Epithelial cell of prostate (primary cell): ENCODE measurements around the gene TRIL.

ENCODE experiments used
- DNase-seq: peaks from one replicate; pipeline ENCODE4 v3.0.0-alpha.2; 2011; ENCODE audit warnings: low read depth, low spot score
- H3K27ac ChIP-seq: fragments of 450-650 bp; 2 replicates; pipeline ENCODE4 v1.5.1; 2017; ENCODE audit warnings: mild to moderate bottlenecking

TRIL gene, protein sequence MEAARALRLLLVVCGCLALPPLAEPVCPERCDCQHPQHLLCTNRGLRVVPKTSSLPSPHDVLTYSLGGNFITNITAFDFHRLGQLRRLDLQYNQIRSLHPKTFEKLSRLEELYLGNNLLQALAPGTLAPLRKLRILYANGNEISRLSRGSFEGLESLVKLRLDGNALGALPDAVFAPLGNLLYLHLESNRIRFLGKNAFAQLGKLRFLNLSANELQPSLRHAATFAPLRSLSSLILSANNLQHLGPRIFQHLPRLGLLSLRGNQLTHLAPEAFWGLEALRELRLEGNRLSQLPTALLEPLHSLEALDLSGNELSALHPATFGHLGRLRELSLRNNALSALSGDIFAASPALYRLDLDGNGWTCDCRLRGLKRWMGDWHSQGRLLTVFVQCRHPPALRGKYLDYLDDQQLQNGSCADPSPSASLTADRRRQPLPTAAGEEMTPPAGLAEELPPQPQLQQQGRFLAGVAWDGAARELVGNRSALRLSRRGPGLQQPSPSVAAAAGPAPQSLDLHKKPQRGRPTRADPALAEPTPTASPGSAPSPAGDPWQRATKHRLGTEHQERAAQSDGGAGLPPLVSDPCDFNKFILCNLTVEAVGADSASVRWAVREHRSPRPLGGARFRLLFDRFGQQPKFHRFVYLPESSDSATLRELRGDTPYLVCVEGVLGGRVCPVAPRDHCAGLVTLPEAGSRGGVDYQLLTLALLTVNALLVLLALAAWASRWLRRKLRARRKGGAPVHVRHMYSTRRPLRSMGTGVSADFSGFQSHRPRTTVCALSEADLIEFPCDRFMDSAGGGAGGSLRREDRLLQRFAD

DNA sequence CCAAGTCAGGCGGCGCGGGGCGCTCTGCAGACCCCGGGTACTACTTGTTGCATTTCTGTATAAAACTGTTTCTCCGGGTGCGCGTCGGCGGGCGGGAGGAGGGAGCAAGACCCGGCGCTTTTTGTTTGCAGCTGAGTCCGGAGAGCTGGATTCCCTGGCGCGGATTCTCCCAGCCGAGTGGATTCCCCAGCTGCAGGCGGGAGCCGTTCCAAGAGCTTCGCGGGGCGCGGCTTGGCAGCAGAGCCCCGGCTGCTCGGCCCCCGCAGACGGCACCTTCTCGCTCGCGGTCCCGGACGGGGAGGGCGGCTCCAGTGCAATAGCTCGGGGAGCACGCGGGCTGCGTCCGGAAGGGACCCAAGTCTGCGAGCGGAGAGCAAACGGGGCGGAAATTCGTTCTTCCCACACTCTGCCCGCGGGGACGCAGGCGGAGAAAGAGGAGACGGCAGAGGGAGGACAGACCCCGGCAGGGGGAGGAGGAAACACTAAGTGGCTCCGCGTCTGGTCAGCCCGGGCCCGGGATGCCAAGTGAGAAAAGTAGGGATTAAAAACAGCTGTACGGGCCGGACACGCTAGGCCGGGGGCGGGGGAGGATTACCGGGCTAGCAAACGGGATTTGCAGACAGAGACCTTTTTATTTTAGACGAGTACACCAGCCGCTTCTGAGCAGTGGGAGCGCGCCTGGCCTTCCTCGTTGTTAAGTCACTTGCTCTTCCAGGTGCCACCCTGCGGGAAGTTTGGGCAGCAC lies at the start of gene TRIL:
Gene TRIL (minus strand): TSS at position 96 of the 745 bp plus-strand sequence. CDS start 284 bp downstream, outside the sequence.
- DNase-seq, result no peak
- no peak within 1 kb of the TSS for H3K27ac ChIP-seq

DNA sequence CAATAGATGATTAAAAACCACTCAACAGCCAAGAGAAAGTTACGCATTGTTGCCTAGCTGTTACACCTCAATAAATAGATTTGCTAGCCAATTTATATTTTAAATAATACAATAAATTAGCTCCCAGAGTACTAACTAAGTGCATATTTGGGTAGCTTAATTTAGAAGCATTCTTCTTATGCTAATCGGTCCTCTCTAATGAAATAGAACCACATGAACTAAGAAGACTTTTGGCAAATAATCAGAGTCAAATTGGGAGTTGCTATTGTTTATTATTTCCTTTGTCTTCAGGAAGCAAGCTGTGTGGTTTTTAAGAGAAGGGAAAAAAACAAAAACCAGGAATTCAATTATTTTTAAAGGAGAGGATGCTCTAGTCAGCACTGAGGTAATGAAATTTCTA lies 49.0 kb upstream of the TRIL start:
- no peak for DNase-seq
- no peak overlapping the region for H3K27ac ChIP-seq

DNA sequence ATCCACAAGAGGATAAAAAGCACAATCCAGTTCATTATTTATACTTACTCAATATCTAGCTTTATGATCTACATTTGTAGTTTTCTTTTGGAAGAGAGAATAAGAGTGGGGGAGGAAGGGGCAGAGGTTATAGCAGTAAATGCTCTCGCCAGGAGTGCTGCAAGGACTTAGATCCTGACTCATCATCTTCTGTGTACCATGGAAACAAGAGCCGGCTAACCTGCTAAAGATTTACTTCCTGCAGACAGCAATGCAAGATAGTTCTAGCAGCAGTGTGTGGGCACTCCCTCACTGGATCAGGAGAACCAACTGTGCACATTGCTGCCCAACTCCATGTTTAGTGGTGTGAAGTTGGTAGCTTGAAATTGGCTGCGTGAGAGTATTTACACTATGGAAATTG lies 47.7 kb upstream of the TRIL start:
- H3K27ac ChIP-seq, result no peak overlapping the region
- DNase-seq, result peak; percentile 53

DNA sequence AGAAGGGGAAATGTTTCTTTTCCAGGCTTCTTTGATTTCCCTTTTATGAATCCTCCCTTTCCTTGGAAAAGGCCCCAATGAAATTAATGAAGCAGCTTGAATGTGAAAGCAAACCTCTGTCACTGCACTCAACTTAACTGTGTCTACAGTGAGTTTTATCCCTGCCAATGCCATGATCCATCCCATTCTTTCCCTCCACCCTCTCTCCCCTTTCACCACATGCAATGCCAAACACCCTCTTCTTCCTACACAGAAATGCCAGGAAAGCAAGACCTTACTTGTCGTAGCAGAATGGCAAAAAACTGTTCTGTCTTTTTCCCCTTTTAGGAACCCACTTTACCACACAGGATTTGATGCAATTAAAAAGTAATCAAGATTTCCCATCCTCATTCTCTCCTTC lies 47.3 kb upstream of the TRIL start:
- DNase-seq, result no peak
- no peak overlapping the region for H3K27ac ChIP-seq

DNA sequence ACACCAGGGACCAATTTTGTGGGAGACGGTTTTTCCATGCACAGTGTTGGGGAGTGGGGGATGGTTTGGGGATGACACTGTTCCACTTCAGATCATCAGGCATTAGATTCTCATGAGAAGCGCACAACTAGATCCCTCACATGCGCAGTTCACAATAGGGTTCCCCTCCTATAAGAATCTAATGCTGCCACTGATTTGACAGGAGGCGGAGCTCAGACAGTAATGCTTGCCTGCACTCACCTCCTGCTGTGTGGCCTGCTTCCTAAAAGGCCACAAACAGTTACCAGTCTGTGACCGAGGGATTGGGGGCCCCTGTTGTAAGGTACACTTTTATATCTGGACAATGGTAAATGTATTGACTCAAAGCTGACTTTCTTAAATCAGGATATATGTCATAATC lies 45.6 kb upstream of the TRIL start:
- no peak for DNase-seq
- H3K27ac ChIP-seq, result no peak overlapping the region

DNA sequence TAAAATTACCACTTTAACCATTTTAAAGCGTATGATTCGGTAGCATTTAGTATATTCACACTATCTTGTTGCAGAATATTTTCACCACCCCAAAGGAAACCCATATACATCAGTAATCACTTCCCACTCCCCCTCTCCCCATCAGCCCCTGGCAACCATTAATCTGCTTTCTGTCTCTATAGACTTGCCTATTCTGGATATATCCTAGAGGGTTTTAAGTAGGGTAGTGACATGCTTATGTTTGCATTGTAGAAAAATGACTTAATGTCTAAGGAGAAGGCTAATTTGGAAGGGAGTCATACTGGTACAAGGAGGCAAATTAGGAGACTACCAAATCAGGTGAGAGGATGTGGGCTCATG lies 42.6 kb upstream of the TRIL start:
- DNase-seq, result no peak
- H3K27ac ChIP-seq, result no peak overlapping the region

DNA sequence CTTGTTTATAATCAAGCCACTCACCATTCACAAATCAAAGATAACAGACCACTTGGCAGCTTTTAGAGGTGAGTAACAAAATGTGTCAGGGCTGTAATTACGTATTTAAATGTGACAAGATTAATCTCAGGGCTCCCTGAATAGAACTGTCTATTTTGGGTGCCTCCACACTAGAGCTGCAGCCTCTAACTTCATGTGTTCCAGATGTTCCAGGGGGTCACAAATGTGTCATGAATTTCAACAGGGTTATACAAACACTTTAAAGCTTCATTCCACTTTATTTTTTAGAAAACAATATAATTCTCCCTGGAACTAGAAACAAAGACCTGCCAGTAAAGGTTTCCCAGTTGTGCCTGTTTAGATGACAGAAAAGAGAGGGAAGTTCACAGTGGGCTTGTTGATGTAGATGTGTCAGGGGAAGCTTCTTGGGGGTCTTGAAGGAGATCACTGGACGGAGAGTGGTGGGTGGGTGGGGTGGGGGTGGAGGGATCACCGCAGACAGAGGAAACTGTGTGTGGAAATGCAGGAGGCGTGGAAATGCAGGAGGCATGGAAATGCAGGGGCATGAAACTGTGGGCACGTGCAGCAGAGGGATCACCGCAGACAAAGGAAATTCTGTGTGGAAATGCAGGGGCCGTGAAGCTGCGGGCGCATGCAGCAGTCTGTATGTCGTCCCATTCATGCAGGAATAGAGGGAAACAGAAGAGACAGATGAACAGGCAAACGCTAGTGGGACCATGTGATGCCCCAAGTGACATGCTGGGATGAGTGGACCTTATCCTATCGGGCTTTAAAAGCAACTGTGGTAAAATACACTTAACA lies 42.0 kb upstream of the TRIL start:
- DNase-seq, result no peak
- H3K27ac ChIP-seq, result no peak overlapping the region

DNA sequence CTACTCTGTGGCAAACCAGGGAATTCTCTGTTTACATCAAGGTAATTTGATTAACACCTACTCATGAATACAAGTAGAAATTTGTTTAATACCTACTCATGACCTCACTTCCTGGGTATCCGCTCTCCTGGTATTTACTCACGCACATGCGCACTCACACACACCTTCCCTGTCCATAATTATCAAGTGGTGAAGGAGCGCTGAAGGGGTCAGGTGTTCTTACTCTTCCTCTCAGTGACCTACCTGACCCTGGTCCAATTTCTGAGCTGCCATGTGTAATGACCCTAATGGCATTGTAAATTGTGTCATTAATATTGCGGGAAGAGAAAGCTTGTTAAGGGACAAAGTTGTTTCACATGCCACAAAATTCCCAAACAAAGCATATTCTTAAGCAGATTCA lies 41.3 kb upstream of the TRIL start:
- no peak overlapping the region for H3K27ac ChIP-seq
- DNase-seq, result no peak

DNA sequence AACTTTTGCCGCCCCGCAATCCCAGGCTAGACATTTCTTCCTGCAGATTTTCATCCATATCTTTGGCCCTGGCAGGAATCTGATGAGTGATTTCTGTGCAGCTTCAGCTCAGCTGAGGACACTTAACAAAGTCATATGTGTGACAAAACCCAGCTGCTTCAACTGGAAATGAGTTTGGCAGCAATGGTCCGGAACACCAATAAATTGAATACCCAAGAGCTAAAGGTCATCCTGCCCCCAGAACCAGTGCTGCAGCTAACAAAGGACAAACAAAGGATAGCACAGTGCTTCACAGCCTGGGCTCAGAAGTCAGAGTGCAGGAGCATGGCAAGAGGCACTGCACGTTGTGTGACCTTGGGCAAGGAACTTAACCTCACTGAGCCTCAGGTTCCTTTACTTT lies 40.0 kb upstream of the TRIL start:
- no peak for DNase-seq
- H3K27ac ChIP-seq, result no peak overlapping the region

DNA sequence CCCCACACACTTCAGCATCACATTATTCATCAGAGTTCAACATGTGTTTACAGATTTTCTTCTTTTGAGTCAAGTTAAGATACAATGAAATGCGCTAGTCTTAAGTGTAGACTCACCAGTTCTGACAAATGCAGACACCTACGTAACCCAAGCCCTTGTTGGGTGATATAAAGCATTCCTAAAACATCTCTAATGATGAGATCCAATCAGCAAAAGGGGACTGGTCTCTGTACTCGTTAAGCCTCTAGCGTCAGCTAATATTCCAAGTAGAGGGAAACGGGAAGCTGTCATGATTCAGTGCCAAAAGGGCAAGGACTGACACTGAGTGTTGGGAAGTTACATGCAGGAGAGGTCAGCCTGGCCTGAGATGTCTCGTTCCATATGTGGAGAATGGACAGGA lies 38.7 kb upstream of the TRIL start:
- no peak for DNase-seq

DNA sequence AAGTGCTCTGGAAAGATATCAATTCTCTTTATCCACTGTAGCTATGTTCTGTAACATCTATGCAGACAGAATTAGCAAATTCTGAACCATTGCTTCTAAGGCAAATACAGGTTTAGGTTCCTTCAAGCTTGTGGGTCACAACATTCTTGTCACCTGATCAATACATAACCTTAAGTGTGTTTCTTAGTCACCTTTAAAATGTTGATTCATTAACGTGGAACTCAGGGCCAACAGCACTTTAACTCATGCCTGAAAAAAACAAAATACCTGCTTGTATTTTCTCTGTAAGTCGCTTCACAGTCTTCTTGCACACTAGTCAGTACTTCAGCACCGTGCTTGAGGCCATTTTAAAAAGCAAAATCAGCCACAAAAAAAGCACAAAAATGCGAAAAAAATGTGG lies 35.2 kb upstream of the TRIL start:
- DNase-seq, result no peak
- no peak overlapping the region for H3K27ac ChIP-seq

More for the DNA sequence above, 38.7 kb upstream of the TRIL start:
- H3K27ac ChIP-seq, result no peak overlapping the region

DNA sequence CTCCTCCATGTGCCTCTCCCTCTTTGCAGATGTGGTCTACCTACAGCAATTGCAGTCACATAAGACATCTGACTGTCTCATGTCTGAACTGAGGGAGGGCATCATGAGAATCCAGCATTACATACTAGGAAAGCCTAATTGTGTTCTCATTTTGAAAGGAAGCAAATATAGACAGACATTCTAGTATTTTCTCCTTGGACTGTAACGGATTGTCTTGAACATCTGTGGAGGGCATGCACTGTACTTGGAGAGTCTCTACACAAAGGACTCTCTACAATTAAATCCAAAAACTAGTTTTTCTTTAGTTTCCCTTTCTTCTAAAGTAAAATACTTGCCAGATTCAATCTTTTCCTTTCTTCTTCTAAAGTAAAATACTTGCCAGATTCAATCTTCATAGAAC lies 34.7 kb upstream of the TRIL start:
- H3K27ac ChIP-seq, result no peak overlapping the region
- no peak for DNase-seq

DNA sequence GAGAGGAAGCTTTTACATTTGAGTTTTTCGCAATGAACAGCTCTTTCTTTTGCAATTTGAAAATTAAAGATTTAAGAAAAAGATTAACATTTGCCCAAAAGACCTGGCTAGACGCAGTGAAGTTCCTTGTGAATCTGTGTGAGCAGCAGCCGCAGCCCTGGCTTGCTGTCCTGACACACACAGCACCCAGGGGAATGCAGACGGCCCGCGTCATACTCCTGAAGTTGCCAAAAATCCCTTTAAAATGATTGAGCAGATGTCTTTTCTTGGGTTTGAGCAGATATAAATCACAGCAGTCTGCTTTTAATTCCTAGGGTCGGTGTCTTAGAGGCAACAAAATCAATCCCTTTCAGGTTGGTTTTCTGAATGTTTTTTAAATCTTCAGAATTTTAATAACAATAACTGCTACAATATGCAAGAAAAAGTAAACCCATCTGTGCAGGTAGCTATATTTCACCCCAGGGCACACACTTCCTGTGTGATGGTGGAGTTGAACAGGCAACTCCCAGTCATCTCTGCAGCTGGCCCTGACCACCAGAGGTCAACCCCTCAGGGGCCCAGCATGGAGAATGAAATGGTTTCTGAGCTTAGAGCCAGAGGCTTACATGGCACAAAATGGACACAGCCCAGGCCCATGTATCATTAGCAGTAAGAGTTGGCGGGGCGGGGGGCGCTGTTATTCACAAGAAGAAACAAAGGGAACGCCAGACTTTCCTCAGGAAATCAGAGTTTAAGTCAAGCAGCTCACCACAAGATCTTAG lies 32.2 kb upstream of the TRIL start:
- DNase-seq, result no peak
- no peak overlapping the region for H3K27ac ChIP-seq

DNA sequence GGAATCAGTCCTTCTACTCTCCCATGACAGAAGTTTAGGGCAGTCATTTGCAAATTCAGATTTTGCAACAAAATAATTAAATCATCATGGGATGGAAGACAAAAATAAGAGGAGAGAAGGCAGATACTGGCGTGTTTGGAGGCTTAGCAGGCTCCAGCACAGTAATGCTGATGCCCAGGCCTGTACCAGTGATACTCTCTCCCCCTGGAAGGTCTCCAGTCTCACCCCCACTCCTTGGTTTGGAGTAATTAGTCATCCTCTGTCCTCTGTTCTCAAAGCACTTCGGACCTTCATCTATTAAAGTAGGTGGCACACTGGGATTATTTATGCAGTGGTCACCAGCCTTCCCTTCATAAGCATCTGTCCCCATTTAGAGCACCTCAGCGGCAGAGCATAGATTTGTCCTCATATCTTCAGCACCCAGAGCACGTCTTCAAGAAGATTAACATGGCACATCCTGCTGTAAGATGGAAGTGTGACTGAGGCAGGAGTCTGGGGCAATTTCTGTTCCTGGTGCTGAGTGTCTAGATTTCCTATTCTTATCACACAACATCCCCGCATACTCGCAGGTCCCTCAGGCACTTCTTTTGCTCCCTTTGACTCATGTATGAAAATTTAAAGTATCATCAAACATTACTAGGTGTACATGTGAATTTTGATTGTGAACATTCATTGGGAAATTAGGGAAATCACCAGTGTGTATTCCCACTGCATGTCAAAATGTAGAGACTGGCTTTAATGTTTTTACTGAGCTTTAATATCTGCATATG lies 31.3 kb upstream of the TRIL start:
- H3K27ac ChIP-seq, result no peak overlapping the region
- DNase-seq, result no peak

DNA sequence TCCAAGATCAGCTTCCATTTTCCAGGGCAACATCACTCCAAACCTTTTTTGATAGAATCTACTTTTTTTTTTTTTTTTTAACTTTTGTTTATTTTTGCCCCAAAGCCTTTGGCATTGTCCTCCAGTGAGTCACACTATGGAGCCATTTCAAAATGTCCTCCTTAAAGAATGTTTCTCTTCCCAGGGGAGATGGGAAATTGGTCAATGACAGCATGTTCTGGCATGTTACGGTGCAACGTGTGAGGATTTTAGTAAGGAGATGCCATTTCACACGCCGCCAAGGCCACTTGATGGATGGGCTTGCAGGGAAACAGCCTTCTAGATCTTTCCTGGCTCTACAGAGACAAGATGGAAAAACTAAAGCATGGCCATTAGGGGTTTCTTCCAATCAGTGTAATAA lies 30.7 kb upstream of the TRIL start:
- no peak overlapping the region for H3K27ac ChIP-seq
- DNase-seq, result peak; percentile 34

DNA sequence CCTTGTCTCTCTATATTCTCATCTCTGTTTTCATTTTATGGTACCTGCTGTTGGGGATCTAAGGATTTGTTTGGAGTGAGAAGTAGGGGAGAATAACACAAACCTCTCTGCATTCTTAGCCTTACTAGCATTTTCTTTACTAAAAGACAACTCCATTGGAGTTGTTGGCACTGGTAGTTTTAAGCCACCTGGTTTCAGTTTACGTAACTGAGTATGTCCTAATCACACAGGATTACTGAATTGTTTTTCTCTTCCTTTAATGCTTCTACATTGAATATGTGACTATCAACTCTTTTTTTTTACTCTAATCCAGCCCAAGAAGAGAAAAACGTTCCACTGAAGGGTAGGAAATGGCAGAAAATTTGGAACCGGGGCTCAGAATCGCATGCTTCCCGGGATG lies 30.0 kb upstream of the TRIL start:
- no peak overlapping the region for H3K27ac ChIP-seq
- DNase-seq, result no peak

DNA sequence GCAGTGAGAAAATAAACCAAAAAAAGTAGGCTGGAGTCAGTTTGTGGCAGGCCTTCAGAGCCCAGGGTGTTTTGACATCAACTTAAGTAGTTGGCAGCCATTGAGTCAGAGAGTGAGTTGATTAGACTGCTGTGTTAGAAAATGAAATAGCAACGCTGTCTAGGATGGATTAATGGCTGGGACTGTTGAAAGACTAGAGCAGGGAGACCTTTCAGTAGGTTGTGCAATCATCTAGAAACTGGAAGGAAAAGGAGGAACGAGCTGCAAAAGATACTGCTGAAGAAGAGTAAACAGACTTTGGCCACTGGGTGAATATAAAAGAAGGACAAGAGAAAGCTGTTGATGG lies 28.6 kb upstream of the TRIL start:
- H3K27ac ChIP-seq, result no peak overlapping the region
- peak; percentile 6 for DNase-seq

DNA sequence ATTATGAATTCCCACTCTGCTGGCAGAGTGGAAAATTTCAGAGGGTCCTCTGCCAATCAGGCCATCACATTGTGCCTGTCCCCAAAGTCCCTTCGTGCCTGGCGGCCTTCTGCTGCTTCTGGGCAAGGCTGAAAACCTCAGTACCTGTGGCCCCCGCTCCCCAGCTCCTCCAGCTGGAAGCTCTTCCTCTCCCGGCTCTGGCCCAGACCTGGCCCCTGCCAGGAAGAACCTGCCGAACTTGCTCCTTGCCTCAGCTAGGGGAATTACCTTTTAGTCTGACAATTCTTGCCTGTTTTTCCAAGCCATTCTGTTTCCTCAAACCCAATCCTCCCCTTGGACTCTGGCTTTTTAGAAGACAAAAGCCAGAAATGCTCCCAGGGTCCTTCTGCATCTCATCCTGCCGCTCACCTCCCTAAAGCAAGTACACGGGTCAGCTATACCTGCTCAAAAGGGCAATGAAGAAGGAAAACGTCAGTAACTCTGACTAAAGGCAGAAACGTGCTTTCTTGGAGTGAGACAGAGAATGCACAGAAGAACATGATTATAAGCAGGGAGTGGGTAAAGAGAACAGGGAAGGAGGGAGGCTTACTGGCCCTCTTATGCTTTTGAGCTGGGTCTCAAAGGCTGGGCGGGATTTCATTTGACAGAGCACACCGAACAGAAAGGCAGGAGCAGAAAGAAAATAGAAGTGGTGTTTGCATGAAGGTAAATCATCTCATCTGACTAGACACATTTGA lies 28.1 kb upstream of the TRIL start:
- no peak for DNase-seq
- H3K27ac ChIP-seq, result no peak overlapping the region
